ENCODE measurements around the gene CEMIP. TPM values are rescaled to one million over a fixed set of nuclear protein-coding genes. Genes with fewer than 3 reads are reported as not detected.

The CEMIP gene
- total RNA-seq, 2 experiments from 2014 or later: not detected

DNA sequence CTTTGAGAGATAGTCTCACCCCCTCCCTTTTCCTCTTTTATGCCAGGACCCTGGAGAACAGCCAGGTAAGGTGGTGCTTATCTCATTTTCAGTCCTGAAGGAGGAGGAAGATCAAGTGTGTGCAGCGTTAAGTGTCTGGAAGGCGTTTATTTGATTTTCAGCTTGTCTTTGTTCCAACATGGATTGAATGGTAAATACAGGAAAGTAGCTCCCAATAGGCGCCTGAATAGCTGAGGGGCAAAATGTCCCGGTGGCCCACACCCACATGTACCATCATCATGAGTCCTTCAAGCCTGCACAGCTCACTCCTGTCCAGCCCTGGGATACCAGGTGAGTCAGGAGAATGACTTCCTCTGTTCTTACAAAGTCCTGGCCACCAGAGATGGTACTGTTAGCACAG is 73.5 kb downstream of the CEMIP start:
- Histone ChIP-seq H3K79me2 (ENCODE audit: insufficient read depth, low read depth, low read length) (no peaks in the 10 kb centered on the region), H3K36me3 (ENCODE audit: insufficient read depth, low read length) (no peaks in the 10 kb centered on the region), H2AFZ (ENCODE audit: low read length) (no peak overlapping the region), H3K4me1 (ENCODE audit: insufficient read depth, low read length, poor library complexity, severe bottlenecking) (no peaks in the 10 kb centered on the region), H3K9me3 (ENCODE audit: low read length) (no peaks in the 10 kb centered on the region), H4K20me1 (ENCODE audit: insufficient read depth, low read length) (no peaks in the 10 kb centered on the region), H3K27ac (ENCODE audit: low read depth, low read length, poor library complexity, severe bottlenecking) (no peak overlapping the region), H3K4me3 (ENCODE audit: low read depth, low read length, poor library complexity, severe bottlenecking) (no peak overlapping the region), H3K4me2 (ENCODE audit: low read length) (no peak overlapping the region), H3K9me2 (ENCODE audit: insufficient read depth, low read length) (no peaks in the 10 kb centered on the region)
- no TSS peak for BruUV-seq (replicated peaks)
- intact Hi-C loops (cut with micrococcal nuclease; ENCODE audit: unreplicated experiment): no loop called here
- CTCF ChIA-PET (ENCODE audit: unreplicated experiment): no interaction called here
- no peak for DNase-seq (ENCODE audit: low spot score)
- POLR2A ChIA-PET: interaction anchor here (0.8 kb wide), 1 partner anchor 8 kb away, joined by 3 read pairs; no protein-coding TSS in a partner anchor
- no peak for TF ChIP-seq EZH2phosphoT487 (IDR thresholded peaks at IDR 0.05; ENCODE audit: borderline replicate concordance, low read depth, low read length)
- TF ChIP-seq, protein P1, sequence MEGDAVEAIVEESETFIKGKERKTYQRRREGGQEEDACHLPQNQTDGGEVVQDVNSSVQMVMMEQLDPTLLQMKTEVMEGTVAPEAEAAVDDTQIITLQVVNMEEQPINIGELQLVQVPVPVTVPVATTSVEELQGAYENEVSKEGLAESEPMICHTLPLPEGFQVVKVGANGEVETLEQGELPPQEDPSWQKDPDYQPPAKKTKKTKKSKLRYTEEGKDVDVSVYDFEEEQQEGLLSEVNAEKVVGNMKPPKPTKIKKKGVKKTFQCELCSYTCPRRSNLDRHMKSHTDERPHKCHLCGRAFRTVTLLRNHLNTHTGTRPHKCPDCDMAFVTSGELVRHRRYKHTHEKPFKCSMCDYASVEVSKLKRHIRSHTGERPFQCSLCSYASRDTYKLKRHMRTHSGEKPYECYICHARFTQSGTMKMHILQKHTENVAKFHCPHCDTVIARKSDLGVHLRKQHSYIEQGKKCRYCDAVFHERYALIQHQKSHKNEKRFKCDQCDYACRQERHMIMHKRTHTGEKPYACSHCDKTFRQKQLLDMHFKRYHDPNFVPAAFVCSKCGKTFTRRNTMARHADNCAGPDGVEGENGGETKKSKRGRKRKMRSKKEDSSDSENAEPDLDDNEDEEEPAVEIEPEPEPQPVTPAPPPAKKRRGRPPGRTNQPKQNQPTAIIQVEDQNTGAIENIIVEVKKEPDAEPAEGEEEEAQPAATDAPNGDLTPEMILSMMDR (conservative IDR thresholded peaks at IDR 0.05; ENCODE audit: low read length): no peak

DNA sequence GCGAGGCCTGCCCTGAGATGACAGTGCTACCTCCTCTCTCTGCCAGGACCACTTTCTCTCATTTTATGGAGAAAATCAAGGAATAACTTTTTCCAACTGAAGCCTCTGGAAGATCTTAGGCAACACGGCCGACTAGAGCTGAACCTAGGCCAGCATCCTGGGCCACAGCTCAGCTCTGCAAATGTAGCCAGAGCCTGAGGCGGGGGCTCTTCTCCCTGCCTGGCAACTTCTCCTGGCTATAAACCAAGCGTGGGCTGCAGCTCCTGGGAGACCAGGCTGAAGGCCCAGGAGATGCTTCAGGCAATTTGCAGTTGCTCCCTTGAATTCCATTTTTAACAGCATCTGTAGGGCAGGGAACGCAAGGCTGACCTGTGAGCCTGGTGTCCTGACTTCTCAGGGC is 74.9 kb downstream of the CEMIP start:
- ChIA-PET POLR2A (no interaction called here), CTCF (ENCODE audit: unreplicated experiment) (no interaction called here)
- no peak for DNase-seq (ENCODE audit: low spot score)
- BruUV-seq (replicated peaks): no TSS peak
- Histone ChIP-seq H2AFZ (ENCODE audit: low read length) (no peak overlapping the region), H3K4me1 (ENCODE audit: insufficient read depth, low read length, poor library complexity, severe bottlenecking) (no peaks in the 10 kb centered on the region), H3K4me2 (ENCODE audit: low read length) (no peak overlapping the region), H3K9me3 (ENCODE audit: low read length) (no peaks in the 10 kb centered on the region), H3K4me3 (ENCODE audit: low read depth, low read length, poor library complexity, severe bottlenecking) (no peak overlapping the region), H3K79me2 (ENCODE audit: insufficient read depth, low read depth, low read length) (no peaks in the 10 kb centered on the region), H4K20me1 (ENCODE audit: insufficient read depth, low read length) (no peaks in the 10 kb centered on the region), H3K9me2 (ENCODE audit: insufficient read depth, low read length) (no peaks in the 10 kb centered on the region), H3K27ac (ENCODE audit: low read depth, low read length, poor library complexity, severe bottlenecking) (no peak overlapping the region), H3K36me3 (ENCODE audit: insufficient read depth, low read length) (no peaks in the 10 kb centered on the region)
- no peak for TF ChIP-seq EZH2phosphoT487 (IDR thresholded peaks at IDR 0.05; ENCODE audit: borderline replicate concordance, low read depth, low read length)
- TF ChIP-seq, protein P1 (conservative IDR thresholded peaks at IDR 0.05; ENCODE audit: low read length): no peak
- intact Hi-C loops (cut with micrococcal nuclease; ENCODE audit: unreplicated experiment): no loop called here

DNA sequence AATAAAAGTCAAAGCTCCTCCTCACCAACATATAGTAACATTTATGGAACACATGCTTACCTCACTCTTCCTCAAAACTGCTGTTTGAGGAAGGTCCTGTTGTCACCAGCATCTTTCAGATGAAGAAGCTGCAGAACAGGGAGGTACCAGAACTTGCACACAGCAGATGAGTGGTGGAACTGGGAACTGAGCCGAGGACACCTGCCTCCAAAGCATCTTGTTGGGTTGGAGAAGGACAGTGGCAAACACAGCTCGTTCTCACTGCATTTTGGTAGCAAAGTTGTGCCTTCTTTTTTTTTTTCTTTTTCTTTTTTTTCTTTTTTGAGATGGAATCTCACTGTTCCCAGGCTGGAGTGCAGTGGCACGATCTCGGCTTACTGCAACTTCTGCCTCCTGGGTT is 76.0 kb downstream of the CEMIP start:
- H3K27ac ChIP-seq (ENCODE audit: low read depth, low read length, poor library complexity, severe bottlenecking): no peak overlapping the region
- DNase-seq (ENCODE audit: low spot score): no peak
- no peaks in the 10 kb centered on the region for H4K20me1 ChIP-seq (ENCODE audit: insufficient read depth, low read length)
- H3K79me2 ChIP-seq (ENCODE audit: insufficient read depth, low read depth, low read length): no peaks in the 10 kb centered on the region
- ChIA-PET POLR2A (interaction anchor here (0.7 kb wide), 1 partner anchor 9 kb away, joined by 3 read pairs; no protein-coding TSS in a partner anchor), CTCF (ENCODE audit: unreplicated experiment) (no interaction called here)
- H3K4me2 ChIP-seq (ENCODE audit: low read length): no peak overlapping the region
- no peak overlapping the region for H3K4me3 ChIP-seq (ENCODE audit: low read depth, low read length, poor library complexity, severe bottlenecking)
- no peaks in the 10 kb centered on the region for H3K4me1 ChIP-seq (ENCODE audit: insufficient read depth, low read length, poor library complexity, severe bottlenecking)
- no peaks in the 10 kb centered on the region for H3K36me3 ChIP-seq (ENCODE audit: insufficient read depth, low read length)
- TF ChIP-seq, protein P1 (conservative IDR thresholded peaks at IDR 0.05; ENCODE audit: low read length): no peak
- no peak for TF ChIP-seq EZH2phosphoT487 (IDR thresholded peaks at IDR 0.05; ENCODE audit: borderline replicate concordance, low read depth, low read length)
- no TSS peak for BruUV-seq (replicated peaks)
- no peaks in the 10 kb centered on the region for H3K9me2 ChIP-seq (ENCODE audit: insufficient read depth, low read length)
- no peak overlapping the region for H2AFZ ChIP-seq (ENCODE audit: low read length)
- no peaks in the 10 kb centered on the region for H3K9me3 ChIP-seq (ENCODE audit: low read length)
- intact Hi-C loops (cut with micrococcal nuclease; ENCODE audit: unreplicated experiment): no loop called here

Data from OCI-LY7 (cell line).